HG03097 (cell line): ENCODE results near the gene EPHA2.

Experiments used
- ATAC-seq: cut with Tn5 transposase; IDR thresholded peaks from one replicate; pipeline ENCODE4 v1.9.1; 2021; ENCODE audit not compliant: unreplicated experiment, low FRiP score

The EPHA2 gene

GRCh38 chr1:16184557-16185303, 28.9 kb upstream of the EPHA2 start:
- no peak for ATAC-seq

DNA sequence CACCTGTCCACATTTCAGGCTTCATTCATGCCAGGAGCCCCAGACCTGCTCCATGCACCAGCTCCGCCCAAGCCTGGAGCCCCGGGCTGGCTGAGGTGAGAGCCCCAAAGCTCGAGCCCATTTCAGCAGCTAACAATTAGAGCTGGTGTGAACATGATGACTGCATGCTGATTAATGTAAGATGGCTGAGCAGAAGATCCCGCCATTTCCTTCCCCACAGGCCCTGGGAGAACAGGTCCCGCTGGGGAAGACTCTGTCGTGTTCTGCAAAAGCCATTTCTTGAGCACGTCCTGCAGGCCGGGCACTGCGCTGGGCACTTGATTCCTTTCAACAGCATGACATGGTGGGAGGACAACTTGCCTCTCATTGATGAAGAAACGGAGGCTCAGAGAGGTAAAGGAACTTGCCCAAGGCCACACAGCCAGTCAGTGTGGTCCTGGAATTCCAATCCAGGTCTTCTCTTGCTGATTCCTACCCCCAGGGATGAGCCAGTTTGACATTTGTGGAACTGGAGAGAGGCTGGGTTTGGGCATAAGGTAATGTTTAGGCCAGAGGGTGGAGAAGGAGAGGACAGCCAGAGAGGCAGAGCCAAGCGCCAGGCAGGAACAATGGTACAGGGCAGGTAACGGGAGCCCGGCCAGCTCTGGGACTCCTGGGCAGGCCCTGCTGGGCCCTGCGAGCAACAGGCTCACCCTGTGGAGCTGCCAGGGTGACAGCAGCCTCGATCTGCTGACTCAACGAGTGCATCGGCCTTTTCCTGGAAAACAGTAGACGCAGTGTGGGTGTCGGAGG, 28.1 kb upstream of the EPHA2 start:
- ATAC-seq, result no peak

DNA sequence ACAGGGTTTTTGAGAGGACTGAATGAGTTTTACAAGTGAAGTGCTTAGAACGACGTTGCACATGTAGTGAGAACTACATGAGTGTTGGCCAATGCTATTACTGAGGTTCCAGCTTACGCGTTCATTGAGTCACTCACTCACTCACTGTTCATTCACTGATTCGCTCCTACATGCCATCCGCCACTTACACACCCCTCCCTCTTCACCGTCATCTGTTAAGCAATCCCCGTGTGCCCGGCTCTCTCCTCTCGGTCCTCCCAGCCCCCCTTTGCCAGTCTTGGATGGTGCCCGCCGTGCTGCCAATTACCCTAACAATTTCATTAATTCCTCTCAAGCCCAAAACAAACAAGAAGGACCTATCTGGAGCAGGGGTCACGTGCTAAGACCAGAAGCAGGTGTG, 27.3 kb upstream of the EPHA2 start:
- no peak for ATAC-seq

- no peak for ATAC-seq
These were observed 26.2 kb upstream of the EPHA2 start for GRCh38 chr1:16181887-16182719.

- no peak for ATAC-seq
These were observed 24.5 kb upstream of the EPHA2 start for GRCh38 chr1:16180291-16180824.

GRCh38 chr1:16178596-16179497, 23.0 kb upstream of the EPHA2 start:
- no peak for ATAC-seq

- ATAC-seq, result no peak
These were observed 21.4 kb upstream of the EPHA2 start for GRCh38 chr1:16177306-16177705.

GRCh38 chr1:16176653-16177052, 20.8 kb upstream of the EPHA2 start:
- no peak for ATAC-seq

DNA sequence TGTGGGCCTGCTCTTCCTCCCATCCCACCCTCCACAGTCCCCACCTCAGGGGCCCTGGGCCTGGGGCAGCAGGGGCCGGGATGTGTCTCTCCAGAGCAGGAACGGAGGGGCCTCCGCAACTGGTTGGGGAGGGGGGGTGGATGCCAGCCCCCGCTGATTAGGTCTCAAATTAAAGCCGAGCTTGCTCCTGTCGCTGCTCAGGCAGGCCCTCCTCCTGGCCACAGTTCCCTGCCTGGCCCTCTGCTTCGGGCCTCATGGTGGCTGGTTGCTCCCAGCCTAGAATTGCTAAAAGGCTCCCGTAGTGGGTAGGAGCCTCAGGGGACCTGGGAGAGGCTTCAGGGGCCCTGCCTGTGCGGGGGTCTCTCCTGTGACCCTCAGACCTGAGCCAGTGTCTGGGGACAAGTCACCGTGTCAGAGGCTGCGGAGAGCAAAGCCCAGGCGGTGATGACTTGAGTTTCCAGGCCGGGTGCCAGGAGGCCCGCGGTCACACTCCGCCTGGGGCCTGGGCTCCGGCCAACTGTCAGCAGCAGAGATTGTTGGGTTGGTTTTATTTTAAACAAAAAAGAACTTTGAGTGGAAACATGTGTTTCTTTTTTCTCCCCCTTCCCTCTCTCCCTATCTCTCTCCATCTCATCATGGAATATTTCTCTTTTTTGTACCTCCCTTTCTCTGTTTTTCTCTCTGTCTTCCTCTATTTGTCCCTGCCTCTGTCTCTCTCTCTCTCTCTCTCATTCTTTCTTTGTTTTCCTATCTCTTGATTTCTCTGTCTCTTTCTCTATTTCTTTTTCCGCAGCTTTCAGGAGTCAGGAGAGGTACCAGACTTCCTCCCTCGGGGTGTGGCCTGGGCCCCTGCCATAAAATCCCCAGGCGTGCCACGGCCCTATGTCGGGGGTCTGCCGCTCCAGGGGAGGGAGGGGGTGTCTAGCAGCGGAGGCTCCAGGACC, 20.0 kb upstream of the EPHA2 start:
- no peak for ATAC-seq

GRCh38 chr1:16174886-16175598, 19.2 kb upstream of the EPHA2 start:
- no peak for ATAC-seq

GRCh38 chr1:16174261-16174868, 18.5 kb upstream of the EPHA2 start:
- ATAC-seq, result no peak

DNA sequence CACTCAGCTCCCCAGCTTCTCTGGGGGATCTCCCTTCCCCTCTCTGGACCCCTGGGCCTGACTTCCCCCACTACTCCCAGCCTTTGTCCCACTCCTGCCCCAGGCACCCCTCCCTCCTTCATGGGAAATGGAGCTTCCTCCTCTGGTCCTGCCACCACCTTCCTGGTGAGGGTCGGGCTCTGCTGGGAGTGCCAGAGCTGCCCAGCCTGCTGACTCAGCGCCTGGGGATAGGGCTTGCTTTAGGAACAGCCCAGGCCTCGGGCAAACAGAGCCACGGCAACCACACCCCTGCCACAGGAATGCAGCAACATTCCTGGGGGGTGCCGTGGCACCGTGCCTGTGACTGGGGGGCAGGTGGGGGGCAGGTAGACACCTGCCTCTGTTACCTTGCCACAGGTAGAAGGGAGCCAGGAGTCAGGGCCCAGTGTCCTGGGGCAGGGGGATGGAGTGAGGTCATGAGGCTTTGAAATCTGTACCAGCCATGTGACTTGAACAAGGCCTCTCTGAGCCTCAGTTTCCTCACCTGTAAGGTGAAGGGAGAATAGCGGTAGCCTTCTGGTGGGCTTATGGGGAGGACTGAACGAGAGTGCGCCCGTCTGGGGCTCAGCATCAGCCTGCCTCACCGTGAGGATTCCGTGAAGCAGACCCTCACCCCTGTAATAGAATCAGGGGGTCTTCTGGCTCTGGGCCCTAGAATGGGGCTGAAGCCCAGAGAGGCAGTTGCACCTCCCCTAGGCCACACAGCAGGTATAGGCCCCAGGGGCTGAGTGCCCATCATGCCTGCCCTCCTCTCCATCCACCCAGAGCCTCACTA, 17.8 kb upstream of the EPHA2 start:
- no peak for ATAC-seq

GRCh38 chr1:16172964-16173446, 17.1 kb upstream of the EPHA2 start:
- ATAC-seq, result no peak

DNA sequence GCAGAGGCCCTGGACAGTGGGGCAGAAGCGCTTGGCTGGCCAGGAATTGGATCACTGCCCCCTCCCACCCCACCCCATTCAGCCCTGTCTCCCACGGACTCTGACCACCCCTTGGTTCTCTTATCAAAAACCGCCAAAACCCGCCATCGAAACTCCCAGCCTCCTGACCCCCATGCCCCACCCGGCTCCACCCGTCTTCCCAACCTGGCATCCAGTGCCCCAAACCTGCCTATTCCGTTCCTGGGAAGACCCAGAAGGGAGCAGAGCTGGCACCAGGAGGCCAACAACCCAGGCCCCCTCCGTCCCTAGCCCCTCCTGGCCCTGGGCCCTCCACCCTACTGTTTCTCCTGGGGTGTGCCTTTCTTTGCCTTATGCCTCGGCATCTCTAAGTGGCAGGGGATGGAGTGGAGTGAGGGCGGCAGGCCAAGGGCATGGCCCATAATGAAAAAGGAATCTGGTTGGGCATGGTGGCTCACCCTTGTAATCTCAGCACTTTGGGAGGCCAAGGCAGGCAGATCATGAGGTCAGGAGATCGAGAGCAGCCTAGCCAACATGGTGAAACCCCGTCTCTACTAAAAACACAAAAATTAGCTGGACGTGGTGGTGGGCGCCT, 16.5 kb upstream of the EPHA2 start:
- no peak for ATAC-seq

- ATAC-seq, result no peak
These were observed 15.7 kb upstream of the EPHA2 start for GRCh38 chr1:16171314-16172151.

GRCh38 chr1:16170283-16170673, 14.4 kb upstream of the EPHA2 start:
- ATAC-seq, result no peak
